HG03045 (cell line): Measurements from ENCODE around the gene TCF7L1.

Experiments used
- ATAC-seq: cut with Tn5 transposase; IDR thresholded peaks from one replicate; pipeline ENCODE4 v1.9.1; 2021; ENCODE audit warnings: mild to moderate bottlenecking, moderate library complexity; ENCODE audit not compliant: unreplicated experiment

Gene TCF7L1

DNA sequence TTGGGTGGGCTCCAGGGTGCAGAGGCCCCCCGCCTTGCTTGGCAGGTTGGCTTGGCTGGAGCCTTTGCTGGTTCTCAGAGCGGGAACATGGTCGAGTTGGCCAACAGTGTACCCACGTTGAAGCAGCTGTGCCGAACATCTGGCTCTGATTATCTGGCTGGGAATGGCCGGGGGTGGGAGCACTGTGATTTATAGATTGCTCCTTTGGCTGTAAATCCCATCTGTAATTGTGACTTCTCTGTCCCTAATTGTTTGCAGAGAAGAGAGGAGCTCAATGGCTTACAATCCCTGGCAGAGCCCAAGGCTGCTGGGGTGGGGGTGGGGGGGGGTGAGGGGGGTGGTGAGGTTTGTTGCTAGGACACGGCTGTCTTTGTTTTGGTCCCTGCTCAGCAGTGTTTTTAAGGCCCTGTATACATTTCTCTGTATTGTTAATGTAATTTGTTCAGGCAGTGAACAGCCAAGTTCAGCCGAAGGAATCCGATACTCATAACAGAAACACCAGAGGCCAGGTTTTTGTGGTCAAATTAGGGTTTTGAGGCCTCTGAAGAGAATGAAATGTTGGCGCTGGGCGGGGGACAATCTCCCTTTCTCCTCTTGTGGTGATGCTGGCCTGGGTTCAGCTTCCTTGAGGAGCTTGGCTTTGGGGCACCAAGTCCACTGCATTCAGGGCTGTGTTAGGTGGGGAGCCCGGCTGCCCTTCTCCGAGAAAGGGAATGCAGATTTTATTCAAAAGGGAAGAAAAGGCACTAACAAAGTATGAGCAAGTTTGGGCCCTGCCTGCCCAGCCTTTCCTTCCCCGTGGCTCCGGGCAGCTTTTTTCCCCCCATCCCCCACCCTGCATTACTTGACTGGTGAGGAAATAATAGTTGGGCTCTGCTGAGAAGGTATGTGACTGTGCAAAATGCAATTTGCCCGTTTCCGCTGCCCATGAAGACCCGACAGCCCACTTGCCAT lies 82.5 kb downstream of the TCF7L1 start:
- no peak for ATAC-seq

DNA sequence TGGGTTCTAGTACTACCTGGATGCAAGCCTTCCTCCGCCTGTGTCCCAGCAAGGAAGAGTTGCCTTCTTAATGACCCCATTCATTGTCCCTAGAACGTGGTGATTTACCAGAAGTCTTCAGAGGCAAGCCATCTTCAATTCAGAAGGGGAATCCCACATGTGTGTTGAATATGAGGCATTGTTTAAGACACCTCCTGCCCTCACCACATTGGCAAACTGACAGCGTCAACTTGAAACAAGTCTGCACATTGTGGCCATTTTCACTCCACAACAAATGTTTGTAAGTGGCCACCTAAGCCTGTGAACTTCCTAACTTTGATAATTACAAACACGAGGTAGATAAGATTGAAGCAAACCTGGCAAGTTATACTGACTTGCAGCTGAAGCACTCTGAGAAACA lies 83.7 kb downstream of the TCF7L1 start:
- no peak for ATAC-seq

DNA sequence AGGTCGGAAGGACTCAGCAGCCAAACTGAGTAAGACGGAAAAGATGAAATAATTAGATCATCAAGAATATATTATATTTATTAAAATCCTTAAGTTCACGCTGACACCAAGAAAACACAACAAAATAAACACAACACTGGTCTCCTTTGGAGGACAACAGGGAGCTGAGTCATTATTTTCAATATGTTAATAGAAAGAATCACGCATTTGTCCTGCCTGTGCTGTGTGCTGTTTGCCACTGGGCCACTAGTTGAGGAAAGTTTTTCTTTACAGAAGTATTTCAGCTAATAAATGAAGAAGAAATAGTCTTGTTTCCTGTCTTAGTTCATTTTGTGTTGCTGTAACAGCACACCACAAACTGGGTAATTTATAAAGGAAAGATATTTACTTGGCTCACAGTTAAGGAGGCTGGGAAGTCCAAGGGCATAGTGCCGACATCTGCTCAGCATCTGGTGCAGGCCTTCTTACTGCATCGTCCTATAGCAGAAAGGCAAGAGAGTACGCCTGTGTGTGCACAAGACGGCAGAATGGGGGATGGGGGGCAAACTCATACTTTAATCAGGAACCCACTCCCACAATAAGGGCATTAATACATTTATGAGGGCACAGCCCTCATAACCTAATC lies 88.0 kb downstream of the TCF7L1 start:
- ATAC-seq = no peak

DNA sequence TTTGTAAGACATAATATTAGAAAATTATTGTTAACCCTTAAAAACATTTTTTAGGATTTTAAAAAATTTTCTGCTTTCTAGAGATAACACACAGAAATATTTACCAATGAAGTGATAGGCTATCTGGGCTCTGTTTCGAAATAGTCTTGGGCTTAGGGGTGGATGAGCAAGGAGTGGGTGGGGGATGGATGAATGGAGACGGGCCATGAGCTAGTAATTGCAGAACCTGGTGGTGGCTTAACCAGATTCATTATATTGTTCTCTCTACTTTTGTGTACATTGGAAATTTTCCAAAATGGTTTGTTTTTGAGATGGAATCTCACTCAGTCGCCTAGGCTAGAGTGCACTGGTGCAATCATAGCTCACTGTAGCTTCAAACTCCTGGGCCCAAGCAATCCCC lies 89.6 kb downstream of the TCF7L1 start:
- no peak for ATAC-seq

DNA sequence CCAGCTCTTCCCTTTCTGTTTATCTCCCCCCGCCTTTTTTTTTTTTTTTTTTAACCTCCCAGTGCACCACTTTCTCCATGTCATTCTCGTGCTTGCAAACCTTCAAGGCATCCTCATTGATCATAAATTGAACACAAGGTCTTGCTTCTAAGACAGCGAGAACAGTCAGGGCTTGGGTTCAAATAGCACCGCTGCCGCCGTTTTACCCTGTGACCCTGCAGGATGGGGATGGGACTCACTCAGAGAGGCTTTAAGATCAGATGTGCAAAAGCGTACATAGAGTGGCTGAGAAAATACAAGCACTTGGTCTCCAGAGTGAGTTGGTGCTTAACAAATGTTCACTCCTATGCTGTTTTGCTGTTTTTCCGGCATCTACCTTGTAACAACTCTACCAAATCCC lies 93.6 kb downstream of the TCF7L1 start:
- ATAC-seq = no peak

DNA sequence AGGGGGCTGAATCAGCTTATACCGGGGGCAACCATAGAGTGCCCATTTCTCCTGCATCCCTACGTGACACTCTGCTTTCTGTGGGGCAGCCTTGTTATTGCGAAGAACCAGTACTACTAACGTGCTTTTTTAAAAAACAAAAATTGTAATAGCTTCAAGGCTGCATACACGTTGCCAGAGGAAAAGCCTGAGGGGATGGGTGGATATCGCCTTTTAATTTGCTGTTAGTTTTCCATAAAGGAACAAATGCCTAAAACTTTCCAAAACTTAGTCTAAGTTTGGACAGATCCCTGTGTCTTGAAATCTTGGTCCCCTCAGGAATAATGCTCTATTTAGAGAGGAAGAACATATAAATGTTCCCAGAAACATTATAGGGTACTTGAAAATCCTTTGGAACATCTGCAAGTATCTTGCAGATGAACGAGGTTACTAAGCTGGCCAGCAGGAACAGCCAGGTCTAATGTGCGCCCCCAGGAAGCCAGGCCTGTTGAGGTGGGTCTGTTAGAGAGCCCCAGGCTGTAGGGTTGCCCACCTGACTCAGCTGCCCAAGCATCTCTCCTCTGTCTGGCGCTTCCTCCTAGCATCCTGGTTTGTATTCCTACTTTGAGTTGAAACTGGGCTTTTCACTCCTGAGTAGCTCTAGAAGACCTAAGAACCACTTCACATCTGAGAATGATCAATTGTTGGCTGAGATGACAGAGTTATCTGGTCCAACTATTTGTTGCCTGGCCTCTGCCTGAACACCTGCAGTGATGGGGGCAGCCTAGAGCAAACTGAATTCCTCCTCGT lies 97.7 kb downstream of the TCF7L1 start:
- ATAC-seq = no peak

DNA sequence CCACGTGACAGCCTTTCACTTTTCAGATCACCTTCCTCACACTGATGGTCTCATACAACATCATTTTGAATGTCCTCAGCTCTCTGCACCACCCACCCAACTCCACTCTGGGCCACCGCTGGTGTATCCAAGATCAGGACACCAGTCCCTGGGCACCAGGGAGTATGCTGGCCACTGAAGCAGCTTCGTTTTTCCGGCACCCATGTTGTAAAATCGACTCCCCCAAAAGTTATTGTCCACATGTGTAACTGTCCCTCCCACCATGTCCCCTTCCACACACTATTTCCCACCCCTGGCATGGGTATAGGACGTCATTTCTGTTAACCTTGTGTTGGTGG lies 98.2 kb downstream of the TCF7L1 start:
- ATAC-seq = no peak

DNA sequence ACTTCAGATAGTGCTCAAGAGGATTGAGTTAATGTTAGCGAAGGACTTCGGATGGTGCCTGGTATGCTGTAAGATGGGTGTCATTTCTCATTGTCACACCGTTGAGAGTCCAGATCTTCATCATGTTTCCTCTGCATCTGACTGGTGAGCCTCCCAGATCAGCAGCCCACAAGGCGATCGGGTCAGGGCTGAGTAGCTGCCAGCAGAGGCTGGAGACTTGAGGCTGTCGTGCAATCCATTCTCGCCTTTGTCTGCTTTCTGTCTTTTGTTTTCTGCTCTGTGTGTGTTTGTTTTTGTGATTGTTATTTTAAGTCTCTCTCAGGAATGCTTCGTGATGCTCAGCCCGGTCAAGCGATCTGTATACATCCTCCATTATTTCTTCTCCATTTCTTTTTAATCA lies 98.8 kb downstream of the TCF7L1 start:
- ATAC-seq = no peak

DNA sequence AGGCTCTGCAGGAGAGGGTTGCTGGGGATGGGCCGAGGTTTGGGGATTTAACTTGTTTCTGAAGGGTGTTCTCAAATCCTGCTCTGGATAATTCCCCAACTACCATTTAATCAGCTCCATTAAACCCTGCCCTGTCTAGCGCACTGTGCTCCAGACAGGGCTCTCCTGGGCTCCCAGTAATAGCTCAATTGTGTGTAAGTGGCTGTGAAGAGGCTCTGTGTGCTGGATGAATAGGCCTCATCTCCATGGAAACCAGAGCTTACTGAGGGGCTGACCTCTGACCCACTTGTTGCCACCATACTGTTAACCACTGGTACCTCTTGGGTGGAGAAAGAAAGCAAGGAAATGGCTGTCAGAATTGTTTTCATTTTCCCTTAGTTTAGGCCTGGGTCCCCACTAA lies 101.7 kb downstream of the TCF7L1 start:
- no peak for ATAC-seq

DNA sequence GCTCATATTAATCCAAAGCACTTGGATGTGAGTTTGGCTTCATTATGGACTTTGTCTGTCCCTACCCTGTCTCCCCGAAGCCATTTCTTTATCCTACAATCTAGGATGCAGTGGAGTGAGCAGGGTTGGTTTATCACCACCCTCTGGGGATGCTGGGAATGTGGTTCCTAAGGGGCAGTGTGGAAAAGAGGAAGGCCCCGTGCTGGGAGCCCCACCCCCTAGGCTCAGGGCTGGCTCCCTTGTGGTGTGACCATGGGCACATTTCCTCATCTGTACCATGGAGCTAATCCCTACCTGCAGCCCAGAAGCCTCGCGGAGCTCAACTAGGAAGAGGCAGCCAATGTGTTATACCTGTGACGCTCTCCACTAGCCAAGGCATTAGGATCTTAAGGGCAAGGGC lies 102.1 kb downstream of the TCF7L1 start:
- no peak for ATAC-seq

DNA sequence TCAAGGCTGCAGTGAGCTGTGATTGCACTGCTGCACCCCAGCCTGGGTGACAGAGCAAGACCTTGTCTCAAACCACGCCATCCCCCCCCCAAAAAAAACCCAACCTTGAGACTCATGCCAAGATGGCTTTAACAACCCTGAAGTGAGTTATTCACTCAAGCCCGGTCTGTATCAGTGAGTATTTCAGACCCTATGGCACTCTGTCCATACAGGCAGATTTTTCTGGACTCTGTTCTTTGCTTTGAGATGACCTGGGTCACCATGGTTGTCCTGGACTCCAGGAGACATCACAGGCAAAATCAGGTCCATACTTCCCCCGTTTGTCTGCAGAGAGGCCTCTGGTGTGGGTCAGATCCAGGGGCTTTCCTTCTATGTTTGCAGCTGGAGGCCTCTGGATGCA lies 102.9 kb downstream of the TCF7L1 start:
- ATAC-seq = no peak

DNA sequence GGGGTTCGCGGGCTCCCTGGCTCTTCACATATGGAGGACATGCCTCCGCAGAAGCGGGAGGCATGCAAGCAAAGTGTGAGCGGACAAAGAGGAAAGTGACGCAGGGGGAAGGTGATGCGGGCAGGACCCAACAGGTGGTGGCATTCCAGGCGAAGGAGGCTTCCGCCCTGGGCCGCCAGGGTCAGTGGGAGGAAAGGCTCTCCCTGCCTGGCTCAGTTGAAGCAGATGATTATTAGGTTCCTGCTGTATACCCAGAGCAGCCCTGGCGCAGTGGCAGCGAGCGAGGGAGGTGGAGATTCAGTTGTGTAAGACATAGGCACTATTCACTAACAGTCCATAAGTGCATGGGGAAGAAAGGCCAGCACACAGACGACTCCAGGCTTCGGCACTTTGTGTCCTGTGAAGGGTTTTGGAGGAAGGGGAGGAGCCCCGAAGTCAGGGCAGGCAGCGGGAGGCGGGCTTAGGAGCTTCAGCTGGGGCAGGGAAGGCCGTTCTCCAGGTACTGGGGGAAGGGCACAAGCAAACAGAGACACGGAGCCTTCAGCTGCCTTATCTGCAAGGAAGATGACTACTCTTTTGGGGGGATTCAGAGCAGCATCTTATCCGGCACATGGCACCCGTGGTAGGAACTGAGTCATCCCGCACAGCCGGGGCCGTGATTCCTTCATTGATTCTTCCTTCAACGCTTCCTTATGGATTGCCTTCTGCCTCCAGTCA lies 104.8 kb downstream of the TCF7L1 start:
- ATAC-seq = no peak

DNA sequence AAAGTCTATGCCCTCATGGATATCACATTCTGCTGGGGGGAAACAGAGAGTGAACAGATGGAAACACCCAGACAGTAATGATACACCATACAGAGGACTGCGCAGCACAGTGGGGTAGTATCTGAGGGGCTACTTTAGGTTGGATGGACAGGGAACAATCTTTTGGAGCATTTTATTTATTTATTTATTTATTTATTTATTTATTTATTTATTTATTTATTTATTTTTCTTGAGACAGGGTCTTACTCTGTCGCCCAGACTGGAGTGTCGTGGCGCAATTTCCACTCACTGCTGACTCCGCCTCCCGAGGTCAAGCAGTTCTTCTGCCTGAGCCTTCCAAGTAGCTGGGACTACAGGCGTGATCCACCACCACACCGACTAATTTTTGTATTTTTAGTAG lies 105.4 kb downstream of the TCF7L1 start:
- no peak for ATAC-seq

DNA sequence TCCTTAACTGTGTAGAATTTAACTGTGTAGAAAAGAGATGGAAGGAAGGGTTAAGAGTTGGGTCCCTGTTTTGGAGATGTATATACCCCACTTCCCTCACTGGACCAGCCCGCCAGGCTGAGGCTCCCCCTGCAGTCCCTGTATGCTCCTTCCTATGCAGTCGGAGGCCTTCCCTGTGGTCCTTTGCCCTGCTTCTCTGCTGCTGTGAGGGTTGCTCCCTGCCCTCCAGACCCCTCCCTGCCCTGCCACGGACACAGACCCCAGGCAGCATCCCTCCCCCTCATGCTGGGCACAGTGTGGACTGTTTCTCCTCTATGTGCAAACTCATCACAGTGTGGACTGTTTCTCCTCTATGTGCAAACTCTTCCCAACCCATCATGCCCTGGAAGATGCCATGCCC lies 105.9 kb downstream of the TCF7L1 start:
- no peak for ATAC-seq

DNA sequence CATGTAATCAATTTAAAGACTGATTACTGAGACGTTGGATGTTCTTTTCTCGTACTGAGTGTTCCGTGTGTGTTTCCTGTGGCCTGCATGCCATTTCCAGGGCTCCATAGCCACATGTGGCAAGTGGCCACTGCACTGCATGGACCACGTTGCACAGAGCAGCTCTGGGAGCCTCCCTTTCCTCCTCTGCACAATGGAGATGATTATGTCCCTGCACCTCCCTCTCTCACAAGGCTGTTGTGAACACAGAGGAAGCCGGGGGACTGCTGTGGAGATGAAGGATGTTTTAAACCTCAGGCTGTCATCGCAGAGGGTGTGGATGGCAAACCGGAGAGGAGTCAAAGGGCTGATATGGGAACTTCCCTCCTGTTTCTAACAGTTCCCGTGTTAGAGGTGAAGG lies 106.9 kb downstream of the TCF7L1 start:
- ATAC-seq = no peak

DNA sequence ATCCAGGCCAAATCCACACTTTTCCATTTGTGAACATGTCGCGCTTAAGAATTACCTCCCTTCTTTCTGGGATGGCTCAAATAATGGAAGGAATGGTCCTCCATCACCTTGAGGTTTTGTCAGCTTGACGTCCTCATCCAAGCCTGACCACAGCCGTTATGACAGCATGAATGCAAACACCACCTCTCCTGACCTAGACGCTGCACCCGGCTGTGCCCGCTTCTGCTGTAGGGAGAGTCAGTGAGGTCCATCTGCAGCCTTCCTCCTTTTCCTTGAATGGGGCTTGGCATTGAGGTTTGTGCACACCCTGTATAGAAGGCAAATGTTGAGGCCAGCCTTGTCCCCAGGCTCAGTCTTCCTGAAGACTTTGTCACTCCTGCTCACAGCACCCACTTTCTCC lies 109.1 kb downstream of the TCF7L1 start:
- ATAC-seq = no peak

DNA sequence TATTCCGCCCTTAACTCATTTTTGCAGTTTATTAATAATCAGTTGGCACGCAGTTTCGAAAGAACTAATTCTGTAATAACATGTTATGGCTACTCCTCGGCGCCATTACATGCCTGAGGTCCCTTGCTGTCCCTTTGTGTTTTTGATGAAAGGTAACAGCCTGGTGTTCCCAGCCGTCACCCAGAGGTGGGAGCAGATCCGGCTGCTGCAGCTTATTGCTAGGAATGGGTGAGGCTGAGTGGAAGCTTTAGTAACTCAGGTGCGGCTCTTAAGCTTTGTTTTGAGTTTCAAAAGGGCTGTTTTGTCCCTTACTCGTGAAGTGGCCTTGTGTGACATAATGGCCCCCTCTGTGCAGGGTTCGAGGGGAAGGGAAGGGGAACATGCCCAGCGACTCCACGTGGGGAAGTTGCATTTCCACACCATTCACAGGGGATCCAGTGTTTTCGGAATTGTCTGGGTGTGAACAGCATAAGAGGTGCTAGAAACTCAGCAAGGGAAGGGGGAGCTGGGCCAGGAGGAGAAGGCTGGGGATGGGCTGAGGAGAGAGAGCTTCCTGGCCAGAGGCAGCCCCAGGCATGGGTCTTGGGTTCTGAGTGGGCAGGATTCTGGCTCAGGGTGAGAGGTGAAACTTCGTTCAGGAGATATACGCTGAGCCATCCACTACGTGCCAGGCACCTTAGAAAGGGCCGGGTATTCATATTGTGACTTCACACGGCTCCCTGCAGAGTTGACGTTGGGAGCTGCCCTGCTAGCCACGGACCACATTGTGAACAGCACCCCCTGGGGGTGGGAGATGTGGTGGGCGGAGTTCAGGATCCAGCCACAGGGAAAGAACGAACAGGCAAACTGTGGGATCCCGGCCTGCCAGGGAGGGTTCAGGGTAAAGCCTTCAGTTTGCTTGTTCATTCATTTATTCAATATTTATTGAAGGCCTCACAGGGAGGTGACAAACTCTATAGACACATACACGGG lies 110.2 kb downstream of the TCF7L1 start:
- ATAC-seq = no peak

DNA sequence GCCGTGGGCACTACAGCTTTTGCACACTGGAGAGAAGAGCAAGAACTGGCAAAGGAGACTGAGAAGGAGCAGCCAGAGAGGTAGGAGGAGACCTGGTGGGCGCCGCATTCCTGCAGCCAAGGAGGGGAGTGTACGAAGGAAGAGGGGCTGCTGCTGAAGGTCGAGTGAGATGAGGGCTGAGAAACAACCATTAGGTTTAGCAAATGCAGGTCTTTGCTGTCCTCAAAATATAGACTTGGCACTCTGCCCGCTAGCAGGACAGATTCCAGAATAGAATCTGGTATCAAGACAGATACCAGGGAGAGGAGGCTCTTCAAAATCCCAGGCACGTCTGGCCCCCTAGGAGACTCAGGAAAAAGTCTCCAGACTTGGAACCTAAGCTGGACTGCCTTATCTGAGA lies 111.6 kb downstream of the TCF7L1 start:
- ATAC-seq = no peak

DNA sequence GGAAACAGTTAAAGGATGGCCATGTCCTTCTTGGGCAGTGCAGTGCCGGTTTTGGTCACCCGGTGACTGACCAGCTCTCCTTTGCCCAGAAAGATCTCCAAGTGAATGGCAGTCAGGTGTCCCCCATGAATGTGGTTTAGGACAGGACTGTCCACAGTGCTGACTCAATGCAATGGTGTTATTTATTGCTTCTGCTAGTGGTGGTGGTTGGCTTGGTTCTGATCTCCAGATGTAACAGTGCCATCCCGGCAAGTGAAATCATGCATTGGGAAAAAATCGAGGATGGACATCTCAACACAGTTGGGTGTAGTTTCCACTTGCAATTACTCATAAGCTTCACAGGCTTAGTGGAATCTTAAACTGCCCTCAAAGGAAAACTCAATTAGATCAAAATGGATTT lies 112.7 kb downstream of the TCF7L1 start:
- no peak for ATAC-seq

DNA sequence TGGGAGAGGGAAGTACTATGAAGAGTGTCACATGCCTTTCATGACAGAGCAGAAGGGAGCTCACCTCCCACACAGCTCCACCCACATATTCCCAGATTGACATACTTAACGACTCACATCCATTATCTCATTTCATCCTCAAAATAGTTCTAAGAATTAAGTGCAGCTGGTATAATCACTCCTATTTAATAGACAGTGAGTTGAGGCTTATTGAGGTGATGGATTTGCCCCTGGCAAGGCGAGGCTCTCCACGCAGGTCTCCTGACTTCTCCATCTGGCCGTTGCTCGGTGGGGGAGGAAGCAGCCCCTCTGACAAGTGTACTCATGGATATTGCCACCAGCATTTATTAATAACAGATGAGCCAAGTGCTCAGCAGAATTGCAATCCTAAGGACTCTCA lies 113.2 kb downstream of the TCF7L1 start:
- no peak for ATAC-seq
